Activated CD8-positive, alpha-beta memory T cell treated with anti-CD3 and anti-CD28 coated beads, Interleukin-2, amount 10 ng/mL, durations not matched to agents 7 days and 5 days (primary cell): ENCODE results near the gene ZBTB49. TPM values are rescaled to one million over a fixed set of nuclear protein-coding genes. Genes with fewer than 3 reads are reported as not detected.

Source experiments
- ATAC-seq: fragments of 150-1000 bp; cut with Tn5 transposase; one replicate; pipeline ENCODE4 v1.10.0; 2021; ENCODE audit warnings: moderate library complexity
- CTCF ChIA-PET: fragments of 350-600 bp; sonication (Branson Sonifier 250); formaldehyde crosslinking; loops from one replicate; lab custom pipeline; 2021; ENCODE audit warnings: antibody characterized with exemption; lab: Charles Lee
- DNase-seq: peaks from one replicate; pipeline ENCODE4 v3.0.0-alpha.2; 2020
- H3K27ac Mint-ChIP-seq: one replicate; pipeline ENCODE4 v1.8.0; 2021; ENCODE audit warnings: mild to moderate bottlenecking, mixed read lengths
- H3K27me3 Mint-ChIP-seq: one replicate; pipeline ENCODE4 v1.8.0; 2021; ENCODE audit warnings: mixed read lengths
- H3K36me3 Mint-ChIP-seq: one replicate; pipeline ENCODE4 v1.8.0; 2021; ENCODE audit warnings: mild to moderate bottlenecking, mixed read lengths
- H3K4me1 Mint-ChIP-seq: one replicate; pipeline ENCODE4 v1.8.0; 2021; ENCODE audit warnings: mixed read lengths
- H3K4me3 Mint-ChIP-seq: one replicate; pipeline ENCODE4 v1.8.0; 2021; ENCODE audit warnings: mild to moderate bottlenecking, moderate library complexity, mixed read lengths
- H3K9me3 Mint-ChIP-seq: one replicate; pipeline ENCODE4 v1.8.0; 2022; ENCODE audit warnings: low read depth, mixed read lengths
- total RNA-seq, 2 experiments: library from RNA; stranded (reverse); gene quantifications; one replicate each; pipeline ENCODE4 v1.2.3, GENCODE V29; 2021

The ZBTB49 gene
- total RNA-seq, 2 experiments from 2014 or later, result 4.8 to 8.1 TPM

- Mint-ChIP-seq H3K27me3 (no peaks in the 10 kb centered on the region), H3K36me3 (no peaks in the 10 kb centered on the region), H3K4me3 (no peak overlapping the region), H3K27ac (no peak overlapping the region), H3K4me1 (peaks cover 5% of the 10 kb centered on the region), H3K9me3 (no peaks in the 10 kb centered on the region)
- CTCF ChIA-PET, result interaction anchor here (0.9 to 3.6 kb wide), 23 partner anchors 9 to 213 kb away, joined by 3 to 58 read pairs (median 5); partner anchors contain the start of genes LYAR, TMEM128 and ZBTB49
- DNase-seq (no peak), ATAC-seq (no peak)
These were observed 30.5 kb upstream of the ZBTB49 start for GRCh38 chr4:4259484-4260100.

GRCh38 chr4:4260185-4260751 lies 29.8 kb upstream of the ZBTB49 start:
- Mint-ChIP-seq H3K4me3 (no peak overlapping the region), H3K27me3 (no peaks in the 10 kb centered on the region), H3K9me3 (no peaks in the 10 kb centered on the region), H3K36me3 (no peaks in the 10 kb centered on the region), H3K4me1 (peaks cover 5% of the 10 kb centered on the region), H3K27ac (no peak overlapping the region)
- no peak for DNase-seq
- CTCF ChIA-PET, result interaction anchor here (0.6 to 3.6 kb wide), 28 partner anchors 8 to 213 kb away, joined by 3 to 58 read pairs (median 4); partner anchors contain the start of genes LYAR, TMEM128 and ZBTB49
- peak; percentile 99 for ATAC-seq

- CTCF ChIA-PET, result interaction anchor here (1.1 to 4.3 kb wide), 5 partner anchors 8 to 64 kb away, joined by 3 to 17 read pairs (median 11); partner anchors contain the start of gene TMEM128
- H3K9me3 Mint-ChIP-seq, result no peaks in the 10 kb centered on the region
- H3K27me3 Mint-ChIP-seq, result no peaks in the 10 kb centered on the region
- ATAC-seq (no peak), DNase-seq (no peak)
- H3K36me3 Mint-ChIP-seq, result peaks cover 40% of the 10 kb centered on the region
- H3K27ac Mint-ChIP-seq, result peak overlapping the region; percentile 58
- peaks cover 30% of the 10 kb centered on the region for H3K4me1 Mint-ChIP-seq
- no peak overlapping the region for H3K4me3 Mint-ChIP-seq
These were observed 22.1 kb upstream of the ZBTB49 start for GRCh38 chr4:4267981-4268380.

- DNase-seq, result no peak
- ATAC-seq, result no peak
- Mint-ChIP-seq H3K27ac (peak overlapping the region; percentile 98), H3K9me3 (no peaks in the 10 kb centered on the region), H3K36me3 (peaks cover 42% of the 10 kb centered on the region), H3K4me3 (peak overlapping the region; percentile 68), H3K27me3 (no peaks in the 10 kb centered on the region), H3K4me1 (peaks cover 30% of the 10 kb centered on the region)
- CTCF ChIA-PET, result interaction anchor here (1.0 to 4.3 kb wide), 5 partner anchors 9 to 20 kb away, joined by 4 to 17 read pairs (median 11); partner anchors contain the start of gene TMEM128
These were observed 21.3 kb upstream of the ZBTB49 start for GRCh38 chr4:4268776-4269175.

- H3K27me3 Mint-ChIP-seq, result no peaks in the 10 kb centered on the region
- DNase-seq, result peak; percentile 79
- H3K9me3 Mint-ChIP-seq, result no peaks in the 10 kb centered on the region
- ATAC-seq, result peak; percentile 89
- peaks cover 30% of the 10 kb centered on the region for H3K4me1 Mint-ChIP-seq
- CTCF ChIA-PET, result interaction anchor here (0.8 to 4.3 kb wide), 7 partner anchors 9 to 20 kb away, joined by 3 to 17 read pairs (median 5); partner anchors contain the start of gene TMEM128
- peaks cover 45% of the 10 kb centered on the region for H3K36me3 Mint-ChIP-seq
- peak overlapping the region; percentile 98 for H3K27ac Mint-ChIP-seq
- H3K4me3 Mint-ChIP-seq, result peak overlapping the region; percentile 68
These were observed 20.7 kb upstream of the ZBTB49 start for GRCh38 chr4:4269331-4269731.

GRCh38 chr4:4269856-4270255 lies 20.2 kb upstream of the ZBTB49 start:
- Mint-ChIP-seq H3K9me3 (no peaks in the 10 kb centered on the region), H3K36me3 (peaks cover 48% of the 10 kb centered on the region), H3K27me3 (no peaks in the 10 kb centered on the region), H3K4me1 (peaks cover 30% of the 10 kb centered on the region), H3K4me3 (peak overlapping the region; percentile 68), H3K27ac (peak overlapping the region; percentile 98)
- DNase-seq (peak; percentile 71), ATAC-seq (peak; percentile 85)
- CTCF ChIA-PET, result interaction anchor here (0.8 to 2.1 kb wide), 4 partner anchors 9 to 21 kb away, joined by 3 to 11 read pairs (median 4); partner anchors contain the start of gene TMEM128

- Mint-ChIP-seq H3K36me3 (peaks cover 48% of the 10 kb centered on the region), H3K9me3 (no peaks in the 10 kb centered on the region), H3K27me3 (no peaks in the 10 kb centered on the region), H3K4me3 (no peak overlapping the region), H3K27ac (peak overlapping the region; percentile 98), H3K4me1 (peaks cover 30% of the 10 kb centered on the region)
- CTCF ChIA-PET, result interaction anchor here (1.0 kb wide), 1 partner anchor 10 kb away, joined by 4 read pairs; no protein-coding TSS in a partner anchor
- ATAC-seq, result no peak
- DNase-seq, result no peak
These were observed 19.5 kb upstream of the ZBTB49 start for GRCh38 chr4:4270529-4270928.

- Mint-ChIP-seq H3K9me3 (no peaks in the 10 kb centered on the region), H3K4me1 (peaks cover 30% of the 10 kb centered on the region), H3K36me3 (peaks cover 43% of the 10 kb centered on the region), H3K27ac (peak overlapping the region; percentile 98), H3K27me3 (no peaks in the 10 kb centered on the region), H3K4me3 (no peak overlapping the region)
- DNase-seq (no peak), ATAC-seq (no peak)
- CTCF ChIA-PET, result no interaction called here
These were observed 18.1 kb upstream of the ZBTB49 start for GRCh38 chr4:4271912-4272311.

GRCh38 chr4:4274226-4274625 lies 15.8 kb upstream of the ZBTB49 start:
- Mint-ChIP-seq H3K27ac (peak overlapping the region; percentile 0), H3K9me3 (no peaks in the 10 kb centered on the region), H3K27me3 (no peaks in the 10 kb centered on the region), H3K4me3 (no peak overlapping the region), H3K4me1 (peaks cover 20% of the 10 kb centered on the region), H3K36me3 (peaks cover 45% of the 10 kb centered on the region)
- DNase-seq, result no peak
- no peak for ATAC-seq
- CTCF ChIA-PET, result interaction anchor here (0.9 to 1.8 kb wide), 4 partner anchors 10 to 56 kb away, joined by 3 to 5 read pairs (median 4); no protein-coding TSS in a partner anchor

GRCh38 chr4:4277531-4277930 lies 12.5 kb upstream of the ZBTB49 start:
- CTCF ChIA-PET, result interaction anchor here (1.6 kb wide), 1 partner anchor 17 kb away, joined by 5 read pairs; no protein-coding TSS in a partner anchor

GRCh38 chr4:4281787-4282186 lies 8.3 kb upstream of the ZBTB49 start:
- H3K4me1 Mint-ChIP-seq, result peaks cover 20% of the 10 kb centered on the region
- H3K27ac Mint-ChIP-seq, result no peak overlapping the region
- CTCF ChIA-PET, result interaction anchor here (1.5 to 2.6 kb wide), 2 partner anchors 9 to 22 kb away, joined by 5 to 9 read pairs; partner anchors contain the start of genes LYAR and ZBTB49
- no peaks in the 10 kb centered on the region for H3K27me3 Mint-ChIP-seq
- H3K4me3 Mint-ChIP-seq, result no peak overlapping the region
- H3K9me3 Mint-ChIP-seq, result no peaks in the 10 kb centered on the region
- ATAC-seq, result no peak
- H3K36me3 Mint-ChIP-seq, result peaks cover 43% of the 10 kb centered on the region
- DNase-seq, result no peak

More at GRCh38 chr4:4277531-4277930, 12.5 kb upstream of the ZBTB49 start:
- DNase-seq (no peak), ATAC-seq (no peak)
- Mint-ChIP-seq H3K4me1 (no peaks in the 10 kb centered on the region), H3K27ac (peak overlapping the region; percentile 5), H3K4me3 (no peak overlapping the region), H3K9me3 (no peaks in the 10 kb centered on the region), H3K36me3 (peaks cover 45% of the 10 kb centered on the region), H3K27me3 (no peaks in the 10 kb centered on the region)

GRCh38 chr4:4284827-4285618 lies 5.0 kb upstream of the ZBTB49 start:
- DNase-seq (peak; percentile 33), ATAC-seq (no peak)
- no peaks in the 10 kb centered on the region for H3K9me3 Mint-ChIP-seq
- peak overlapping the region; percentile 38 for H3K27ac Mint-ChIP-seq
- H3K4me3 Mint-ChIP-seq, result no peak overlapping the region
- CTCF ChIA-PET, result interaction anchor here (1.9 to 2.2 kb wide), 2 partner anchors 25 to 33 kb away, joined by 5 to 7 read pairs; no protein-coding TSS in a partner anchor
- no peaks in the 10 kb centered on the region for H3K27me3 Mint-ChIP-seq
- H3K36me3 Mint-ChIP-seq, result peaks cover 35% of the 10 kb centered on the region
- H3K4me1 Mint-ChIP-seq, result peaks cover 41% of the 10 kb centered on the region
